HUES64 (cell line): Measurements from ENCODE around the gene JMJD4.

Experiments used
- H3K27ac ChIP-seq: 2 replicates; pipeline ENCODE4 v1.7.0; 2013; ENCODE audit warnings: low read depth, low read length, inconsistent platforms
- H3K27me3 ChIP-seq: 2 replicates; pipeline ENCODE4 v1.6.1; 2013; ENCODE audit warnings: mild to moderate bottlenecking, low read length; ENCODE audit not compliant: insufficient read depth
- H3K36me3 ChIP-seq: 2 replicates; pipeline ENCODE4 v1.6.1; 2013; ENCODE audit warnings: mild to moderate bottlenecking, low read length; ENCODE audit not compliant: insufficient read depth
- H3K4me1 ChIP-seq: 2 replicates; pipeline ENCODE4 v1.6.1; 2013; ENCODE audit warnings: mild to moderate bottlenecking, low read length, moderate library complexity; ENCODE audit not compliant: insufficient read depth
- H3K4me3 ChIP-seq: 2 replicates; pipeline ENCODE4 v1.5.1; 2013; ENCODE audit warnings: mild to moderate bottlenecking, low read length, moderate library complexity
- H3K9ac ChIP-seq: 2 replicates; pipeline ENCODE4 v1.6.1; 2013; ENCODE audit warnings: mild to moderate bottlenecking, low read depth, low read length
- H3K9me3 ChIP-seq: 2 replicates; pipeline ENCODE4 v1.6.1; 2013; ENCODE audit warnings: low read depth, low read length; ENCODE audit not compliant: insufficient read depth
- WGBS: fragments of 150-250, 120-280 bp; methylation state at CpG from one replicate; pipeline ENCODE4 v1.1.7; 2013; ENCODE audit warnings: missing lambda C conversion rate; 5-methylcytosine and 5-hydroxymethylcytosine counted together

Gene JMJD4

GRCh38 chr1:227747382-227747781, 12.3 kb upstream of the JMJD4 start:
- Histone ChIP-seq H3K4me1 (no peaks in the 10 kb centered on the region), H3K9ac (no peak overlapping the region), H3K27me3 (no peaks in the 10 kb centered on the region), H3K27ac (no peak overlapping the region), H3K9me3 (no peaks in the 10 kb centered on the region), H3K4me3 (no peak overlapping the region), H3K36me3 (peaks cover 32% of the 10 kb centered on the region)
- 85% methylated on average over 8 of the region's 8 CpGs for WGBS

DNA sequence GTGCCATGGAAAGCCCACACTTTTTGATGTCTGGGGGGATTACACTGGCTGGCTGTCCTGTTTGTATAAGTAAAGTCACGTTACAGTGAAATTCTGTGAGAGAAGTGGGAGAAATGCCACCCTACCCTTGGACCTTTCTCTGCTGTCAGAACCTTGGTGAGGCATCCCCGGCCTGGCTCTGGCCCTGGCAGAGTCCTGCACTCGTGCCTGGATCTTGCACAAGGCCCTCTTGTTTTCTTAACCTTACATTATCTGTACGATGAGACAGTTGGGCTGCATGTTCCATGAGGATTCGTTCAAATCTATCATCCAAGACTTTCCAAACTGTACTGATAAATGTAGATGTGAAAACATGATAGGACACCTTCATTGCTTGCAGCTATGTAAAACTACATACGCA, 11.6 kb upstream of the JMJD4 start:
- Histone ChIP-seq H3K36me3 (peaks cover 32% of the 10 kb centered on the region), H3K4me1 (no peaks in the 10 kb centered on the region), H3K4me3 (no peak overlapping the region), H3K27ac (no peak overlapping the region), H3K27me3 (no peaks in the 10 kb centered on the region), H3K9ac (no peak overlapping the region), H3K9me3 (no peaks in the 10 kb centered on the region)
- 90% methylated on average over 6 of the region's 6 CpGs for WGBS

GRCh38 chr1:227745568-227746265, 10.6 kb upstream of the JMJD4 start:
- no peak overlapping the region for H3K27ac ChIP-seq

GRCh38 chr1:227744668-227745067, 9.6 kb upstream of the JMJD4 start:
- Histone ChIP-seq H3K4me3 (no peak overlapping the region), H3K36me3 (peaks cover 25% of the 10 kb centered on the region), H3K27me3 (no peaks in the 10 kb centered on the region), H3K9ac (no peak overlapping the region), H3K4me1 (no peaks in the 10 kb centered on the region), H3K27ac (no peak overlapping the region), H3K9me3 (no peaks in the 10 kb centered on the region)
- 91% methylated on average over 8 of the region's 8 CpGs for WGBS

More at GRCh38 chr1:227745568-227746265, 10.6 kb upstream of the JMJD4 start:
- Histone ChIP-seq H3K9me3 (no peaks in the 10 kb centered on the region), H3K36me3 (peaks cover 28% of the 10 kb centered on the region), H3K4me1 (no peaks in the 10 kb centered on the region), H3K9ac (no peak overlapping the region), H3K27me3 (no peaks in the 10 kb centered on the region), H3K4me3 (no peak overlapping the region)
- WGBS, result 95% methylated on average over 12 of the region's 12 CpGs

- Histone ChIP-seq H3K27ac (no peak overlapping the region), H3K9ac (no peak overlapping the region), H3K27me3 (no peaks in the 10 kb centered on the region), H3K4me3 (no peak overlapping the region), H3K4me1 (no peaks in the 10 kb centered on the region), H3K36me3 (peaks cover 12% of the 10 kb centered on the region), H3K9me3 (no peaks in the 10 kb centered on the region)
- 94% methylated on average over 18 of the region's 18 CpGs for whole genome bisulfite sequencing
Observed at GRCh38 chr1:227742738-227743715, 7.9 kb upstream of the JMJD4 start.

GRCh38 chr1:227741166-227741870, 6.2 kb upstream of the JMJD4 start:
- Histone ChIP-seq H3K4me3 (no peak overlapping the region), H3K9ac (no peak overlapping the region), H3K27me3 (no peaks in the 10 kb centered on the region), H3K36me3 (0 out of 2 replicates have a peak, but pooled peaks cover 6% of the 10 kb centered on the region), H3K27ac (no peak overlapping the region), H3K9me3 (no peaks in the 10 kb centered on the region), H3K4me1 (no peaks in the 10 kb centered on the region)
- 97% methylated on average over 17 of the region's 17 CpGs for WGBS

GRCh38 chr1:227740401-227740960, 5.4 kb upstream of the JMJD4 start:
- no peak overlapping the region for H3K4me3 ChIP-seq

DNA sequence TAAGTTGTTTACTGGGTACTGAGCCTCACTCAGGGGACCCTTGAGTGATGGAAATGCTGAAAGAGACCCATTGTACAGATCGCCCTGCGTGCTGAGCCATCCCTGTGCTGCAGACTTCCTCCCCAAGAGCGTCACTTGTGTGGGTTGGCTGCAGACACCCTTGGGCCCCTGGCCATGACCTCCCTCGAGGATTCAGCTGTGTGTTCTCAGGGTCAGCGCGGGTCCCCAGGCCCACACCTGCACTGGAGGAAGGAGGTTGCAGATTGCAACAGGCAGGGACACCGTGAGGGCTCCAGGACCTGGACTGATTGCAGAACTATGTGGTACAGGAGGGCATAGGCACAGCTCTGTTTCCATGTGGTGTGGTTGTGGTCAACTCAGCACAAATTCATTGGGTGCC, 4.5 kb upstream of the JMJD4 start:
- no peak overlapping the region for H3K4me3 ChIP-seq
- H3K9ac ChIP-seq, result no peak overlapping the region
- 98% methylated on average over 7 of the region's 7 CpGs for WGBS
- 0 out of 2 replicates have a peak, but pooled peaks cover 6% of the 10 kb centered on the region for H3K36me3 ChIP-seq
- no peaks in the 10 kb centered on the region for H3K4me1 ChIP-seq
- no peak overlapping the region for H3K27ac ChIP-seq
- no peaks in the 10 kb centered on the region for H3K27me3 ChIP-seq
- no peaks in the 10 kb centered on the region for H3K9me3 ChIP-seq

More at GRCh38 chr1:227740401-227740960, 5.4 kb upstream of the JMJD4 start:
- 83% methylated on average over 3 of the region's 3 CpGs for WGBS
- no peaks in the 10 kb centered on the region for H3K9me3 ChIP-seq
- H3K36me3 ChIP-seq, result 0 out of 2 replicates have a peak, but pooled peaks cover 6% of the 10 kb centered on the region
- no peak overlapping the region for H3K27ac ChIP-seq
- H3K9ac ChIP-seq, result no peak overlapping the region
- no peaks in the 10 kb centered on the region for H3K4me1 ChIP-seq
- H3K27me3 ChIP-seq, result no peaks in the 10 kb centered on the region

- Histone ChIP-seq H3K36me3 (0 out of 2 replicates have a peak, but pooled peaks cover 6% of the 10 kb centered on the region), H3K9ac (no peak overlapping the region), H3K27me3 (no peaks in the 10 kb centered on the region), H3K4me1 (no peaks in the 10 kb centered on the region), H3K4me3 (no peak overlapping the region), H3K27ac (no peak overlapping the region), H3K9me3 (no peaks in the 10 kb centered on the region)
- WGBS, result 93% methylated on average over 9 of the region's 9 CpGs
Observed at GRCh38 chr1:227738820-227739219, 3.7 kb upstream of the JMJD4 start.

- Histone ChIP-seq H3K4me1 (no peaks in the 10 kb centered on the region), H3K4me3 (peak overlapping the region; percentile 82; the same call in 1 of the 2 replicates), H3K27me3 (no peaks in the 10 kb centered on the region), H3K27ac (no peak overlapping the region), H3K9me3 (no peaks in the 10 kb centered on the region), H3K36me3 (peaks cover 24% of the 10 kb centered on the region), H3K9ac (no peak overlapping the region)
- WGBS, result 94% methylated on average over 11 of the region's 11 CpGs
Observed at GRCh38 chr1:227736814-227737432, 1.8 kb upstream of the JMJD4 start.
